Calu3 (cell line): ENCODE results near the gene SLC22A15. TPM values are rescaled to one million over a fixed set of nuclear protein-coding genes. Genes with fewer than 3 reads are reported as not detected.

ENCODE experiments used
- BruUV-seq: library from RNA; stranded (reverse); fragments of 400-500 nt; replicated peaks from 2 replicates; lab custom pipeline; 2021; lab: Mats Ljungman, UMichigan
- CTCF ChIA-PET: fragments of 300-600 bp; sonication (Branson Sonifier 250); formaldehyde crosslinking; loops from one replicate; lab custom pipeline; 2022; ENCODE audit warnings: antibody characterized with exemption; lab: Charles Lee
- DNase-seq: peaks from one replicate; pipeline ENCODE4 v3.0.0; 2022
- H3K27ac Mint-ChIP-seq: one replicate; pipeline ENCODE4 v1.8.0; 2022; ENCODE audit warnings: mixed read lengths; ENCODE audit not compliant: unreplicated experiment
- H3K27me3 Mint-ChIP-seq: one replicate; pipeline ENCODE4 v1.8.0; 2022; ENCODE audit warnings: mixed read lengths; ENCODE audit not compliant: unreplicated experiment
- H3K36me3 Mint-ChIP-seq: one replicate; pipeline ENCODE4 v1.8.0; 2022; ENCODE audit warnings: mild to moderate bottlenecking, moderate library complexity, mixed read lengths; ENCODE audit not compliant: insufficient read depth, unreplicated experiment
- H3K4me1 Mint-ChIP-seq: one replicate; pipeline ENCODE4 v1.8.0; 2022; ENCODE audit warnings: mild to moderate bottlenecking, low read depth, mixed read lengths; ENCODE audit not compliant: unreplicated experiment
- H3K4me3 Mint-ChIP-seq: one replicate; pipeline ENCODE4 v1.8.0; 2022; ENCODE audit warnings: mild to moderate bottlenecking, low read depth, moderate library complexity, mixed read lengths; ENCODE audit not compliant: unreplicated experiment
- H3K9me3 Mint-ChIP-seq: one replicate; pipeline ENCODE4 v1.8.0; 2022; ENCODE audit warnings: low read depth, mixed read lengths; ENCODE audit not compliant: unreplicated experiment
- intact Hi-C: fragments of 100-400 bp; cut with micrococcal nuclease; formaldehyde crosslinking; loops from one replicate; pipeline ENCODE4 v1.10.0; 2022; ENCODE audit not compliant: unreplicated experiment
- total RNA-seq: library from RNA; stranded (reverse); gene quantifications from 2 replicates; pipeline ENCODE4 v1.2.3, GENCODE V29; 2022
- TF ChIP-seq, protein P1 (sequence below): fragments of 200-600 bp; IDR thresholded peaks from one replicate; pipeline ENCODE4 v1.8.0; 2022; ENCODE audit warnings: antibody characterized with exemption; ENCODE audit not compliant: unreplicated experiment

The SLC22A15 gene
- total RNA-seq, 1 experiment from 2014 or later: 5.0 TPM

DNA sequence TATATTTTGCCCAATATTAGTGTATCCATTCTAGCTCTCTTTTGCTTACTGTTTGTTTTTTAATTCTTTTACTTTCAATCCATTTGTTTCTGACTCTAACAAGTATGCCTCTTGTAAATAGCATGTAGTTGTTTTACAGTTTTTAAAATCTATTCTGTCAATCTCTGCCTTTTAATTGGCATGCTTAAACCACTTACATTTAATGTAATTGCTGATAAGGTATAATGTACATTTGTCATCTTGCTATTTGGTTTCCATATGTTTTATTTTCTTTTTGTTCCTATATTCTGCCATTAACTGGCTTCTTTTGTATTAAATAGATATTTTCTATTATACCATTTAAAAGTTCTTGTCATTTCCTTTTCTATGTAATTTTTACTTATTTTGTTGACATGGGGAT, 118.7 kb downstream of the SLC22A15 start:
- no peaks in the 10 kb centered on the region for H3K36me3 Mint-ChIP-seq
- H3K4me3 Mint-ChIP-seq: no peak overlapping the region
- H3K9me3 Mint-ChIP-seq: peaks cover 2% of the 10 kb centered on the region
- no peak overlapping the region for H3K27ac Mint-ChIP-seq
- CTCF ChIA-PET: no interaction called here
- TF ChIP-seq, protein P1, sequence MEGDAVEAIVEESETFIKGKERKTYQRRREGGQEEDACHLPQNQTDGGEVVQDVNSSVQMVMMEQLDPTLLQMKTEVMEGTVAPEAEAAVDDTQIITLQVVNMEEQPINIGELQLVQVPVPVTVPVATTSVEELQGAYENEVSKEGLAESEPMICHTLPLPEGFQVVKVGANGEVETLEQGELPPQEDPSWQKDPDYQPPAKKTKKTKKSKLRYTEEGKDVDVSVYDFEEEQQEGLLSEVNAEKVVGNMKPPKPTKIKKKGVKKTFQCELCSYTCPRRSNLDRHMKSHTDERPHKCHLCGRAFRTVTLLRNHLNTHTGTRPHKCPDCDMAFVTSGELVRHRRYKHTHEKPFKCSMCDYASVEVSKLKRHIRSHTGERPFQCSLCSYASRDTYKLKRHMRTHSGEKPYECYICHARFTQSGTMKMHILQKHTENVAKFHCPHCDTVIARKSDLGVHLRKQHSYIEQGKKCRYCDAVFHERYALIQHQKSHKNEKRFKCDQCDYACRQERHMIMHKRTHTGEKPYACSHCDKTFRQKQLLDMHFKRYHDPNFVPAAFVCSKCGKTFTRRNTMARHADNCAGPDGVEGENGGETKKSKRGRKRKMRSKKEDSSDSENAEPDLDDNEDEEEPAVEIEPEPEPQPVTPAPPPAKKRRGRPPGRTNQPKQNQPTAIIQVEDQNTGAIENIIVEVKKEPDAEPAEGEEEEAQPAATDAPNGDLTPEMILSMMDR: no peak
- no peaks in the 10 kb centered on the region for H3K27me3 Mint-ChIP-seq
- no TSS peak for BruUV-seq
- peaks cover 17% of the 10 kb centered on the region for H3K4me1 Mint-ChIP-seq
- no peak for DNase-seq
- intact Hi-C loops: no loop called here

DNA sequence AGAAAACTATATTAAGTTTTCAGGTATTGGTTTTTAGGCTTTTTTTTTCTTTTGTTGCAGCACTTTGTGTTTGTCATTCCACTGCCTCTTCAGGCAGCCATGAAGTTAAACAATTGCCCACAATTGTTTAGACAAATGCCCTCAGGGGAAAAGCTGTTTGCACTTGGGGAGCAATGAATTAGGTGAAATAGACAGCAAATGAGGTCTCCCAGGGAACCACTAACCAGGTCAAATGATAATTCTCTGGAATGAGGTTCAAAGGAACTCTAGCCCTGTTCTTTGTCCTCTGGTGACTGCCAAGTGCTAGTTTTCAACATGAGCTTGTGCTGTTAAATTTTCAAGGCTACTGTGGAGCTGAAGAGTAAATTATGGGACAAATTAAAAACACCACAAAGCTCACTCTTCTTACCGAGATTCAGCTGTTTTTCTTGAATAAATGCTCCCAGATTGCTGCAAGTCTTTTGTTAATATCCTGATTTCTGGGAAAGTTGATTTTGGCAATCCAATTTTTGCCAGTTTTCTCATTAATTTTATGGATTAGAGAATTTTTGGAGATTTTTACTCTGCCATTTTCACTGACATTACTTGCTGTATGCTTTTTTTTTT, 119.8 kb downstream of the SLC22A15 start:
- Mint-ChIP-seq H3K36me3 (no peaks in the 10 kb centered on the region), H3K27ac (no peak overlapping the region), H3K9me3 (no peaks in the 10 kb centered on the region), H3K4me3 (no peak overlapping the region), H3K27me3 (no peaks in the 10 kb centered on the region), H3K4me1 (peaks cover 17% of the 10 kb centered on the region)
- TF ChIP-seq, protein P1: no peak
- DNase-seq: no peak
- no TSS peak for BruUV-seq
- intact Hi-C loops: no loop called here
- CTCF ChIA-PET: no interaction called here

DNA sequence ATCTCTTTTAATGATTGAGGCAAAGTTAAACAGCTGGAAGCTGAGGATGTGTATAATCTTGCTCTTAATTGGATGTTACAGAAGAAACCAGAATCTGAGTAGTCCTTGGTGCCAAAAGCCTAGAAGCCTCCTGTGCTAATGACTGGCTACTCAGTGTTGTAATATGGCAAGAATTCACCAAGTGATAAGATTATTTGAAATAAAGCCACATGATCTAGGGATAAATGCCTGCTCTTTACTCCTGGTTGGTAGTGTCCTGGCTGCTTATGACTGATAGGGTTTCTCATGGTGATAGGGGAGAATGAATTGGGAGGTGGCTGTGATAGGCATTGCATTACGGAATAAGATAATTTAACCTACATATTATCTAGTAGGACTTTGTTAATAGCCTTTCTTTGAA, 121.3 kb downstream of the SLC22A15 start:
- H3K27ac Mint-ChIP-seq: no peak overlapping the region
- H3K4me3 Mint-ChIP-seq: no peak overlapping the region
- H3K9me3 Mint-ChIP-seq: no peaks in the 10 kb centered on the region
- intact Hi-C loops: no loop called here
- H3K4me1 Mint-ChIP-seq: peaks cover 10% of the 10 kb centered on the region
- no TSS peak for BruUV-seq
- CTCF ChIA-PET: no interaction called here
- DNase-seq: no peak
- H3K36me3 Mint-ChIP-seq: no peaks in the 10 kb centered on the region
- H3K27me3 Mint-ChIP-seq: no peaks in the 10 kb centered on the region
- TF ChIP-seq, protein P1: no peak

DNA sequence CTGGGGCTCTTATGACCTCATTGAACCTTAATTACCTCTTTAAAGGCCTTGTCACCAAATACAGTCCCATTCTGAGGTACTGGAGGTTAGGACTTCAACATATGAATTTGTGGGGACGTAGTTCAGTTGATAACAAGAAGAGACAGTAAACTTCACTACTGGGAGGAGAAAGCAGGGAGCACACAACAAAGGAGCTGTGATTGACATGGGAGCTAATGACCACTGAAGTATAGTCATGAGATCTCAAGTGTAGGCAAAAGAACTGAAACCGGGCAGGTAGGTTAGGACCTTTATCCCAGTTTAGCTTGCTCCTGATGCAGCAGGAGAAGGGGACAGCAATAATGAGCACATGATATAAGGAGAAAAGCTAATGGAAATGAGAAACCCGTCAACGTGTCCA, 123.1 kb downstream of the SLC22A15 start:
- Mint-ChIP-seq H3K9me3 (no peaks in the 10 kb centered on the region), H3K4me3 (no peak overlapping the region), H3K27me3 (no peaks in the 10 kb centered on the region), H3K4me1 (no peaks in the 10 kb centered on the region), H3K36me3 (no peaks in the 10 kb centered on the region), H3K27ac (no peak overlapping the region)
- no TSS peak for BruUV-seq
- intact Hi-C loops: no loop called here
- TF ChIP-seq, protein P1: no peak
- CTCF ChIA-PET: interaction anchor here (0.5 kb wide), 1 partner anchor 1180 kb away, joined by 5 read pairs; no protein-coding TSS in a partner anchor
- no peak for DNase-seq
